Fibroblast of villous mesenchyme (primary cell): ENCODE measurements around the gene PRMT5. TPM values are rescaled to one million over a fixed set of nuclear protein-coding genes. Genes with fewer than 3 reads are reported as not detected.
A peak's percentile ranks its signal among the peaks of the same experiment; 100 is the strongest.

Experiments used
- DNase-seq: peaks from one replicate; pipeline ENCODE4 v3.0.0-alpha.2; 2010; ENCODE audit warnings: low read depth
- H3K4me3 ChIP-seq: 2 replicates; pipeline ENCODE4 v1.5.1; 2011; ENCODE audit warnings: low read depth, mild to moderate bottlenecking, low read length
- CTCF ChIP-seq: IDR thresholded peaks from 2 replicates; pipeline ENCODE4 v1.5.1; 2012; ENCODE audit warnings: low read depth, mild to moderate bottlenecking, low read length; ENCODE audit not compliant: insufficient read depth
- total RNA-seq: library from RNA; depleted of rRNA; stranded (reverse); fragments of >200 nt; gene quantifications from 2 replicates; pipeline ENCODE4 v1.2.3, GENCODE V29; 2012

PRMT5 gene
- total RNA-seq, 1 donor: 82.5 TPM

GRCh38 chr14:22884738-22885523, 44.2 kb downstream of the PRMT5 start:
- H3K4me3 ChIP-seq: no peak overlapping the region
- DNase-seq: no peak
- no peak for TF ChIP-seq CTCF

GRCh38 chr14:22884076-22884737, 45.0 kb downstream of the PRMT5 start:
- no peak for DNase-seq
- H3K4me3 ChIP-seq: no peak overlapping the region
- no peak for TF ChIP-seq CTCF

DNA sequence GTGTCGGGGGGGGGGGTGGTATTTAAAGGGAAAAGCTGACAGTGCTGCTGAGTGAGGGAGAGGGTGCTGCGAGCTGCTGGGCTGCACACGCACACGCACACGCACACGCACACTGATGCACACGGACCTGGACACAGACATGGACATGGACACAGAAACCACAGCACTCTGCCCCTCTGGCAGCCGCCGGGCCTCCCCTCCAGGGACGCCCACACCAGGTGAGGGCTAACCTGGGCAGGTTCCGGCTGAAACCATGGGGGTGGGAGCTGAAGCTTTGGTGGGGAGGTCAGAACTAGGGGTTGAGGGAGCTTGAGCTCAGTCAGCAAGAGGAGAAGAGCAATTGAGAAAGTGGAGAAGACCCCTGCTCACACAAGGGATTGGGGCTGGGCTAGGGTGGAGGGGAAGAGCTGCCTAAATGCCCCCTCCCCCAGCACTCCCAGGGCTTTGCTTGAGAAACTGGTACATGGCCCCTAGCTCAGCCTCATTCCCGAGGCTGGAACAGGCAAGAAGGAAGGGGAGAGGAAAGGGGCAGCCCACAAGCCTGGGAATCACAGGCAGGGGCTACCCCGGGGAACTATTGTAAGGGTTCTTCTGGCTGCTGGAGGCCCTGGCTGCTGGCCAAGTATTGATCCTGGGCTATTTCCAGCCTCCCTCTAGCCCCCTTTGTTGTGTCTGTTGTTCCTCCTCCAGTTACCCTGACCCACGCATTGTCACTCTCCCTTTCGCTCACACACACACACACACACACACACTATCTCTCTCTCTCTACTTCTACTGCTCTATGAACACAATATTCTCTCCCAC, 45.8 kb downstream of the PRMT5 start, which contains the start of gene REM2:
REM2 (plus strand) TSS at position 50 of the 804 bp plus-strand sequence; CDS start at position 116, 66 bp downstream.
- TF ChIP-seq CTCF: no peak
- no peak for DNase-seq
- H3K4me3 ChIP-seq: no peak within 1 kb of the TSS

GRCh38 chr14:22882529-22883172, 46.5 kb downstream of the PRMT5 start:
- peak; percentile 37 for DNase-seq
- TF ChIP-seq CTCF: no peak
- H3K4me3 ChIP-seq: no peak overlapping the region

DNA sequence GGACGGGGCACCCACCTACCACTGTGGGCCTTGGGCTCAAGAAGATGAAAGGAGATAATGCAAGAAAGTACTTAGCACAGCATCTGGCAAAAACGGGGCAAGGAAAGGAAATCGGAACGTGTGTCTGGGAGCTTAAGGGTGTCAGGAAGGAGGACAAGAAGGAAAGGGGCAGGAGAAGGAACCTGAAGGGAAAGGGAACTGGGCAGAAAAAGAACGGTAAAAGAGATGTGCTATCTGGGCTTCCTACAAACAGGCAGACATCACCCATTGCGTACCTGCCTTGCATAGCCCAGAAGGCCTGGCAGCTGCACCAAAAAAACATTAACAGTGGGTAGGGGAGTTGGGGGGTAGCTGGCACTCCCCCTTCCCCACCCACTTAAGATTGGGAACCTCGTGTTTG, 47.1 kb downstream of the PRMT5 start:
- no peak overlapping the region for H3K4me3 ChIP-seq
- TF ChIP-seq CTCF: no peak
- no peak for DNase-seq
